GM23248 (cell line): ENCODE measurements around the gene ICA1.

Experiments
- EZH2 ChIP-seq: fragments of 200-600 bp; sonication (generic); IDR thresholded peaks from 2 replicates; pipeline ENCODE4 v1.6.1; 2018; ENCODE audit warnings: antibody characterized with exemption, mild to moderate bottlenecking; ENCODE audit not compliant: insufficient read depth, poor library complexity, severe bottlenecking
- EZH2phosphoT487 ChIP-seq: fragments of 200-600 bp; sonication (generic); IDR thresholded peaks from 2 replicates; pipeline ENCODE4 v1.6.1; 2018; ENCODE audit warnings: antibody characterized with exemption, moderate library complexity, mild to moderate bottlenecking, low read depth; ENCODE audit not compliant: insufficient read depth

DNA sequence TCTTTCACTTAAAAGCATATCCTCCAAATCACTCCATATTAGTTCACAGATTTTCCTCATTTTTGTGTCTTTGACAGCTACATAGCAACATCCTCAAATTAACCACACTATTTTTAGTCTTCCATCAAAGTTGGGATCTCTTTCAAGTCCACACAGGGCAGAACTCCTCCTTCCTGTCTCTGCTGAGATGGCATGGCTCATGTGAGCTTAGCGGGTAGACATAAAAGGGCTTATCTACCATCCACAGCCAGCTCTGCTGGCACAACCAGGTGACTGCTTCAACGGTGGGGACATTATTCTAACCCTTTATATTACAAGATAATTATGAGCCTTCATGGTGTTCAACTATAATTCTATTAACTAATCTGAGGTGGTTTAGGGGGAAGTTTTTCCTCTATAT is 35.5 kb downstream of the ICA1 start:
- TF ChIP-seq EZH2phosphoT487 (no peak), EZH2 (no peak)
